Gastroesophageal sphincter (tissue), 4 donors: ENCODE results near the gene DPPA5. TPM values are rescaled to one million over a fixed set of nuclear protein-coding genes. Genes with fewer than 3 reads are reported as not detected.
"Not testable (repeated sequence)": the region's sequence is repeated elsewhere in the genome, so short reads cannot be mapped to it uniquely, and the experiment has no call there.

Experiments used
- ATAC-seq: fragments of 150-250 bp; one replicate; pipeline ENCODE4 v1.9.1; 2016; ENCODE audit warnings: mild to moderate bottlenecking, moderate library complexity
- H3K27ac ChIP-seq, 4 donors: fragments of 200-600 bp; sonication (generic) in 3 of 4; 1 replicate in 3 of 4; 2 replicates in 1 of 4; pipeline ENCODE4 v1.5.1; 2016 to 2019
- H3K27me3 ChIP-seq: fragments of 200-600 bp; sonication (generic); one replicate; pipeline ENCODE4 v1.5.1; 2019
- H3K36me3 ChIP-seq, 2 donors: fragments of 200-600 bp; sonication (generic); one replicate each; pipeline ENCODE4 v1.5.1; 2019; ENCODE audit warnings: control low read depth in 1 of 2
- H3K4me1 ChIP-seq, 3 donors: fragments of 200-600 bp; sonication (generic); 1 replicate in 2 of 3; 2 replicates in 1 of 3; pipeline ENCODE4 v1.5.1; 2016 to 2019; ENCODE audit warnings: control low read depth in 2 of 3
- H3K4me3 ChIP-seq, 2 donors: fragments of 200-600 bp; sonication (generic); one replicate each; pipeline ENCODE4 v1.5.1; 2019; ENCODE audit warnings: mild to moderate bottlenecking in 1 of 2, moderate library complexity in 1 of 2
- H3K9me3 ChIP-seq, 3 donors: fragments of 200-600 bp; sonication (generic); one replicate each; pipeline ENCODE4 v1.5.1; 2017 to 2019; ENCODE audit warnings: control low read depth in 2 of 3
- EP300 ChIP-seq: sonication (generic); formaldehyde crosslinking; IDR thresholded peaks from one replicate; pipeline ENCODE4 v1.6.1; 2017; ENCODE audit warnings: antibody characterized with exemption, mild to moderate bottlenecking
- POLR2A ChIP-seq, 2 donors: fragments of 450-650 bp; IDR thresholded peaks; one replicate each; pipeline ENCODE4 v1.6.1; 2017; ENCODE audit warnings: antibody characterized with exemption in 2 of 2, mild to moderate bottlenecking in 2 of 2, moderate library complexity in 1 of 2
- POLR2AphosphoS5 ChIP-seq: sonication (generic); formaldehyde crosslinking; IDR thresholded peaks from one replicate; pipeline ENCODE4 v1.6.1; 2017; ENCODE audit warnings: antibody characterized with exemption
- WGBS, 2 donors: methylation state at CpG; one replicate each; pipeline ENCODE4 v1.1.5; 2018; ENCODE audit warnings: low coverage in 1 of 2; 5-methylcytosine and 5-hydroxymethylcytosine counted together
- total RNA-seq, 4 donors: library from RNA; depleted of rRNA; stranded (reverse); fragments of >200 nt; gene quantifications; one replicate each; pipeline ENCODE4 v1.1.0, GENCODE V29; 2016
- TF ChIP-seq, protein P1 (sequence below), 4 experiments: fragments of 200-600 bp in 2 of 4; fragments of 450-650 bp in 2 of 4; sonication (generic) in 1 of 4; IDR thresholded peaks; one replicate each; pipeline ENCODE4 v1.5.1; 2017 to 2019; ENCODE audit warnings: antibody characterized with exemption in 4 of 4, mild to moderate bottlenecking in 2 of 4, moderate library complexity in 2 of 4

DPPA5 gene
- total RNA-seq, 4 donors from 2014 or later: not detected

DNA sequence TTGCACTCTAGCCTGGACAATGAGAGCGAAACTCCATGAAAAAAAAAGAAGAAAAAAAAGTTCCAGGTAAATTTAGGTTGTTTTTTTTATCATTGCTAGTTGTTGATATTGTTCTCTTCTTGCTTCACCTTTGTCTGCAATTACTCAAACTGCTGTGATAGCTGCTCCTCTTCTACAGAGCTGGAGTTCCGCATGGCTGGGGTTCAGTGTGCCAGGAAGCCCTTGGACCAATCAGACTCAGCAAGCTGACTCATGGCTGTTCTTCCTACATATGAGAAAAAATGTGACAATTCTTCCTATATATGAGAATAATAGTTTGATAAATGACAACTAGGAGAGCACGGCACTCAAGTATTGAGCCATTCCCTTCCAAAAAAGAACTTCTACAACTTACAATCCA is 28.4 kb downstream of the DPPA5 start:
- no peak overlapping the region for H3K4me3 ChIP-seq
- TF ChIP-seq POLR2A (IDR thresholded peaks at IDR 0.05): no peak
- TF ChIP-seq POLR2AphosphoS5: no peak
- TF ChIP-seq EP300: no peak
- TF ChIP-seq, protein P1, sequence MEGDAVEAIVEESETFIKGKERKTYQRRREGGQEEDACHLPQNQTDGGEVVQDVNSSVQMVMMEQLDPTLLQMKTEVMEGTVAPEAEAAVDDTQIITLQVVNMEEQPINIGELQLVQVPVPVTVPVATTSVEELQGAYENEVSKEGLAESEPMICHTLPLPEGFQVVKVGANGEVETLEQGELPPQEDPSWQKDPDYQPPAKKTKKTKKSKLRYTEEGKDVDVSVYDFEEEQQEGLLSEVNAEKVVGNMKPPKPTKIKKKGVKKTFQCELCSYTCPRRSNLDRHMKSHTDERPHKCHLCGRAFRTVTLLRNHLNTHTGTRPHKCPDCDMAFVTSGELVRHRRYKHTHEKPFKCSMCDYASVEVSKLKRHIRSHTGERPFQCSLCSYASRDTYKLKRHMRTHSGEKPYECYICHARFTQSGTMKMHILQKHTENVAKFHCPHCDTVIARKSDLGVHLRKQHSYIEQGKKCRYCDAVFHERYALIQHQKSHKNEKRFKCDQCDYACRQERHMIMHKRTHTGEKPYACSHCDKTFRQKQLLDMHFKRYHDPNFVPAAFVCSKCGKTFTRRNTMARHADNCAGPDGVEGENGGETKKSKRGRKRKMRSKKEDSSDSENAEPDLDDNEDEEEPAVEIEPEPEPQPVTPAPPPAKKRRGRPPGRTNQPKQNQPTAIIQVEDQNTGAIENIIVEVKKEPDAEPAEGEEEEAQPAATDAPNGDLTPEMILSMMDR (IDR thresholded peaks at IDR 0.05): no peak
- peaks cover 15% of the 10 kb centered on the region for H3K27me3 ChIP-seq
- 72 to 84% methylated on average over 3 of the region's 3 CpGs for WGBS, 2 donors
- no peaks in the 10 kb centered on the region for H3K4me1 ChIP-seq
- no peak overlapping the region for H3K27ac ChIP-seq
- no peaks in the 10 kb centered on the region for H3K9me3 ChIP-seq
- no peaks in the 10 kb centered on the region for H3K36me3 ChIP-seq
- ATAC-seq: no peak

DNA sequence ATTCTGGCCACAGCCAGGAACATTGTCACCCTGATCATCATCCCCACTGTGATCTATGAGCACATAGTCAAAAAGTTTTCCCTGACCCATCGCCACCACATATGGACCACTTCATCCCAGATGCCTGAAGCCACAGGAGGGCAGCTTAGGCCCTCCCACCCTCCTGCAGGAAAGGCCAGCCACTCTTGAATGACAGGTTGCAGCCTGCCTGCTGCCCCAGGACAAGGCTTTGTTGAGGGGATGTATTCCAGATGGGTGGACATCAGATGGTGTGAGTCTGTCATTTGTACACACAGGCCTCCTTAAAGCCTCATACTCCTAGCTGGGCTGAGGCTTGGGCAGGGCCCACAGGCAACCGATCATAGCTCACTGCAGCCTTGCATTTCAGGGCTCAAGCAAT is 30.8 kb downstream of the DPPA5 start:
- TF ChIP-seq POLR2AphosphoS5 (no peak), EP300 (no peak), POLR2A (IDR thresholded peaks at IDR 0.05) (no peak)
- TF ChIP-seq, protein P1 (IDR thresholded peaks at IDR 0.05): no peak
- Histone ChIP-seq H3K36me3 (no peaks in the 10 kb centered on the region), H3K4me3 (no peak overlapping the region), H3K27ac (no peak overlapping the region), H3K4me1 (no peaks in the 10 kb centered on the region), H3K9me3 (peaks cover 0 to 18% (median 0%) of the 10 kb centered on the region in 3 donors), H3K27me3 (peaks cover 1% of the 10 kb centered on the region)
- 60 to 86% methylated on average over 1 of the region's 2 CpGs for WGBS, 2 donors
- no peak for ATAC-seq

DNA sequence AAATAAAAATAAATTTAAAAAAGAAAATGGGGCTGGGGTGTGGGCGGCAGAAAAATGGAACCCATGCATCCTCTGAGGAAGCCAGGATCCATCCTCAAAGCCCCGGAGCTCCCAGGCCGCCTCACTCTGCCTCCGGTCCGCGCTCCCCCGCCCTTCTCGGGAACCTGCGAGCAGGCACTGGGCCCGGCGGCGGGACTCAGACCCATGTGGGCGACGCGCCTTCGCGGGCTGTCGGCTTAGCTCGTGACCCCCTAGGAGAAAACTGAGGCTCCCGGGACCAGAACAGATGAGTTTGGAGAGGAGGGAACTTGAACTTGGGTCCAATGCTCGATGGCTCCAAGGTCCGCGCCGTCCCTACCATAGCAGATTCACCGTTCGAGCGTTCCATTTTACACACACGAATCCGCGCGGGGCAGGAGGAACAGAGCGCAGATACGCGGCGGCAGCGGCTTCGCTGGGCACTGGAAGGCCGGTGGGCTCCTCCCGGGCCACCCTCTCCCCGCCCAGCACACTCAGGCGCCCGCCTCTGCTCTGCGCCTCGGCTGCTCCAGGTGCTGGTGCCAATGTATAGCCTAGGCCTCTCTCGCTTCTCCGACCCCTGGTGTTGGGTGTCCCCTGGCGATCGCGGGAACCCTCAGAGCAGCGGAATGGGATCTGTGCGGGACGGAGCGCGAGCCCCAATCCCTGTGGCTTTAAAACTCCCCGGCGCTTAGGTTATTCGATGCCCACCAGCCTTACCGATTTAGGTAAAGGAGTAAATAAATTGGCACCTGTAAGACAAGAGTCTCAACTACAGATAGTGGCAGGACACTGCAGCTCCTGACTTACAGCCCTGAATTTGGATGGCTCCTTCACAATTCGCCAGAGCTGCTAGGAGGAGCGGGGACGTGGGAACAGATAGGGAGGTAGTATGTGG is 39.2 kb downstream of the DPPA5 start:
- Histone ChIP-seq H3K27ac (no peak overlapping the region), H3K36me3 (no peaks in the 10 kb centered on the region), H3K4me1 (peaks cover 0 to 16% (median 0%) of the 10 kb centered on the region in 3 donors), H3K27me3 (peaks cover 26% of the 10 kb centered on the region), H3K9me3 (peaks cover 0 to 23% (median 0%) of the 10 kb centered on the region in 3 donors), H3K4me3 (peak overlapping the region in 1 of 2 donors; percentile 35)
- ATAC-seq: no peak
- TF ChIP-seq POLR2AphosphoS5 (no peak), POLR2A (IDR thresholded peaks at IDR 0.05) (no peak), EP300 (no peak)
- TF ChIP-seq, protein P1 (IDR thresholded peaks at IDR 0.05): no peak
- 49 to 65% methylated on average over 3 to 14 of the region's 61 CpGs for WGBS, 2 donors

DNA sequence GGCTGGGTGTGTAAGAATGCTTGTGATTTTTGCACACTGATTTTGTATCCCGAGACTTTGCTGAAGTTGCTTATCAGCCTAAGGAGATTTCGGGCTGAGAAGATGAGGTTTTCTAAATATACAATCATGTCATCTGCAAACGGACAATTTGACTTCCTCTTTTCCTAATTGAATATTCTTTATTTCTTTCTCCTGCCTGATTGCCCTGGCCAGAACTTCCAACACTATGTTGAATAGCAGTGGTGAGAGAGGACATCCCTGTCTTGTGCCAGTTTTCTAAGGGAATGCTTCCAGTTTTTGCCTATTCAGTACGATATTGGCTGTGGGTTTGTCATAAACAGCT is 43.6 kb downstream of the DPPA5 start:
- not testable (repeated sequence) for H3K9me3 ChIP-seq, ATAC-seq, H3K36me3 ChIP-seq
- H3K27me3 ChIP-seq: peaks cover 13% of the 10 kb centered on the region
- 0 to 2% methylated on average over 4 of the region's 4 CpGs for WGBS, 2 donors
- peaks cover 0 to 25% (median 3%) of the 10 kb centered on the region in 3 donors for H3K4me1 ChIP-seq
- H3K4me3 ChIP-seq: peak overlapping the region; percentile 38 to 71
- peak overlapping the region in 3 of 4 donors; percentile 68 to 78 (median 74) for H3K27ac ChIP-seq

DNA sequence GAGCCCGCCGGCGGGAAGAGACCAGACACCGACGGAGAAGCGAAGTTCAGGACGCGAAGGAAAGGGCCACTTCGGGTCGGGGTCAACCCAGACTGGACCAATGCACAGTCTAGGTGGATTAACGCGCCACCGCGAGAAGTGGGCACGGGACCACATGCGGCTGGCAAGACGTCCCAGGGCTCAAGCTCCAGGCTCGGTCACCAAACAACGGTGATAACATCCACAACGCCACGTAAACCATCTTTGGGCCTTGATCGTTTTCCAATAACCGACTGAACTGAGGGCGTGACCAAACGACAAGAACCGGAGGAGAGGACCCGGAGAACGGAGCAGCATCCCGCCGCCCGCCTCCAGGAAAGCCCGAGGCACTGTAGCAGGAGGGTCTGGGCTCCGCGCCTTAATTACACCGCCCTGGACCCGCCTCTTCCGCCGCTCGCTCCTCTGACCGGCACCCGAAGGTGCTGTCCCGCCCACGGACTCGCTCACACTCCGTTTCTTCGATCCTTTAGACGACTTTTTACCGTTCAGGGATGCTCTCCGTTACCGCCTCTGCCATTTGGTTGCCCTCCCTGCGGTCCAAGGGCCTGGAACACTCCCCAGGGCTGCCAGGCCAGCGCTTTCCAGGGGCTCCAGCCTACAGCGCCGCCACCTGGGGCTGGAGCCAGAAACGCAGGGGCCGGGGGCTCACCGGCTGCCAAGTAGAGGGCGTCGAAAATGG is 44.1 kb downstream of the DPPA5 start:
- Histone ChIP-seq H3K36me3 (no peaks in the 10 kb centered on the region), H3K27me3 (peaks cover 8% of the 10 kb centered on the region), H3K4me1 (peaks cover 0 to 22% (median 3%) of the 10 kb centered on the region in 3 donors), H3K27ac (peak overlapping the region in 3 of 4 donors; percentile 68 to 78 (median 74)), H3K9me3 (no peaks in the 10 kb centered on the region), H3K4me3 (peak overlapping the region; percentile 38 to 71)
- ATAC-seq: peak; percentile 92
- 0% methylated on average over 5 of the region's 59 CpGs; no CpG with 5 or more reads in 1 of the 2 donors for WGBS, 2 donors
- TF ChIP-seq, protein P1 (IDR thresholded peaks at IDR 0.05): peak in 1 of 4 experiments; percentile 69
- TF ChIP-seq POLR2AphosphoS5 (peak; percentile 52), POLR2A (IDR thresholded peaks at IDR 0.05) (no peak), EP300 (no peak)
